HEK293T (cell line): ENCODE data around the gene C17orf100.

Source experiments
- ARNT ChIP-seq: fragments of 450-650 bp; IDR thresholded peaks from 2 replicates; pipeline ENCODE4 v1.6.1; 2017; ENCODE audit warnings: mild to moderate bottlenecking
- BHLHE40 ChIP-seq: fragments of 450-650 bp; IDR thresholded peaks from 2 replicates; pipeline ENCODE4 v1.6.1; 2016; ENCODE audit warnings: mild to moderate bottlenecking, moderate library complexity, borderline replicate concordance
- FOXA1 ChIP-seq: fragments of 450-650 bp; IDR thresholded peaks from 2 replicates; pipeline ENCODE4 v1.6.1; 2016; ENCODE audit warnings: mild to moderate bottlenecking
- FOXK2 ChIP-seq: fragments of 450-650 bp; IDR thresholded peaks from 2 replicates; pipeline ENCODE4 v1.6.1; 2016; ENCODE audit warnings: mild to moderate bottlenecking
- FOXM1 ChIP-seq: fragments of 450-650 bp; IDR thresholded peaks from 2 replicates; pipeline ENCODE4 v1.6.1; 2017; ENCODE audit warnings: mild to moderate bottlenecking, borderline replicate concordance
- HDGF ChIP-seq: fragments of 450-650 bp; IDR thresholded peaks from 2 replicates; pipeline ENCODE4 v1.6.1; 2017; ENCODE audit warnings: antibody characterized with exemption, borderline replicate concordance
- L3MBTL2 ChIP-seq: fragments of 450-650 bp; conservative IDR thresholded peaks from 2 replicates; pipeline ENCODE4 v1.6.1; 2016; ENCODE audit warnings: mild to moderate bottlenecking
- LEF1 ChIP-seq: fragments of 450-650 bp; IDR thresholded peaks from 2 replicates; pipeline ENCODE4 v1.6.1; 2017; ENCODE audit warnings: mild to moderate bottlenecking, borderline replicate concordance
- NFRKB ChIP-seq: fragments of 450-650 bp; IDR thresholded peaks from 2 replicates; pipeline ENCODE4 v1.6.1; 2016; ENCODE audit warnings: mild to moderate bottlenecking, moderate library complexity
- SP1 ChIP-seq: fragments of 450-650 bp; IDR thresholded peaks from 2 replicates; pipeline ENCODE4 v1.6.1; 2017
- SUZ12 ChIP-seq: fragments of 450-650 bp; IDR thresholded peaks from 2 replicates; pipeline ENCODE4 v1.6.1; 2016; ENCODE audit warnings: mild to moderate bottlenecking
- TARDBP ChIP-seq: fragments of 450-650 bp; IDR thresholded peaks from 2 replicates; pipeline ENCODE4 v1.6.1; 2016
- ZNF384 ChIP-seq: fragments of 450-650 bp; IDR thresholded peaks from 2 replicates; pipeline ENCODE4 v1.6.1; 2016
- TF ChIP-seq, protein P1 (sequence below): fragments of 450-650 bp; IDR thresholded peaks from 2 replicates; pipeline ENCODE4 v1.6.1; 2016

DNA sequence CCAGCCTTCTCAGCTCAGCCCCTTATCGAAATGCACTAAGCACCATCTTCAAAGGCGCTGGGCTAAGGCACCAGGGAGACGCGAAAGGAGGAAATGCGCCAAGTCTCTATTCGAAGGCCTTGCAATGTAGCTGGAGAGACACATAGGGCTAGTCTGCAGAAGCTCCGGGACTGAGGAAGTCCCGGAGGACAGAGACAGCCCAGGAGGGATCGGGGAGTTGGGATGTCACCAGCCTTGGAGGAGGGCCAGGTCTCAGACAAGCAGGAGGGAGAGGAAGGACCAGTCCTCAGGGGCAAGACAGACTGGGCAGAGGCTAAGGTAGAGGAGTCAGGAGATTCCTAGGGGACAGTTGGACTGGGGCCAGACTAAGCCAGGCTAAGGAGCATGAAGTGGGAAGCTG is 8.5 kb downstream of the C17orf100 start:
- TF ChIP-seq, protein P1, sequence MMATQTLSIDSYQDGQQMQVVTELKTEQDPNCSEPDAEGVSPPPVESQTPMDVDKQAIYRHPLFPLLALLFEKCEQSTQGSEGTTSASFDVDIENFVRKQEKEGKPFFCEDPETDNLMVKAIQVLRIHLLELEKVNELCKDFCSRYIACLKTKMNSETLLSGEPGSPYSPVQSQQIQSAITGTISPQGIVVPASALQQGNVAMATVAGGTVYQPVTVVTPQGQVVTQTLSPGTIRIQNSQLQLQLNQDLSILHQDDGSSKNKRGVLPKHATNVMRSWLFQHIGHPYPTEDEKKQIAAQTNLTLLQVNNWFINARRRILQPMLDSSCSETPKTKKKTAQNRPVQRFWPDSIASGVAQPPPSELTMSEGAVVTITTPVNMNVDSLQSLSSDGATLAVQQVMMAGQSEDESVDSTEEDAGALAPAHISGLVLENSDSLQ = no peak
- TF ChIP-seq TARDBP (no peak), FOXM1 (no peak), HDGF (no peak), NFRKB (no peak), SUZ12 (no peak), ZNF384 (no peak), BHLHE40 (no peak), FOXA1 (no peak), ARNT (no peak), SP1 (no peak), LEF1 (no peak), FOXK2 (no peak), L3MBTL2 (no peak)
